Activated naive CD8-positive, alpha-beta T cell treated with anti-CD3 and anti-CD28 coated beads, Interleukin-2, amount 50 U/mL, for 16 hours (primary cell): ENCODE results near the gene EPC1.
A peak's percentile ranks its signal among the peaks of the same experiment; 100 is the strongest.
"Not testable (repeated sequence)": the region's sequence is repeated elsewhere in the genome, so short reads cannot be mapped to it uniquely, and the experiment has no call there.

Experiments
- DNase-seq: peaks from one replicate; pipeline ENCODE4 v3.0.0-alpha.2; 2020; ENCODE audit warnings: low read depth, low spot score

Gene EPC1

GRCh38 chr10:32346551-32347362, at the start of gene EPC1:
TSS of gene EPC1 (minus strand) at chr10:32347158. CDS start at chr10:32346915, 243 bp downstream.
- DNase-seq = peak; percentile 59

GRCh38 chr10:32393911-32394310, 47.0 kb upstream of the EPC1 start:
- DNase-seq = no peak

- DNase-seq = not testable (repeated sequence)
Measured at GRCh38 chr10:32392284-32392683, 45.3 kb upstream of the EPC1 start.

GRCh38 chr10:32390193-32390592, 43.2 kb upstream of the EPC1 start:
- DNase-seq = no peak

DNA sequence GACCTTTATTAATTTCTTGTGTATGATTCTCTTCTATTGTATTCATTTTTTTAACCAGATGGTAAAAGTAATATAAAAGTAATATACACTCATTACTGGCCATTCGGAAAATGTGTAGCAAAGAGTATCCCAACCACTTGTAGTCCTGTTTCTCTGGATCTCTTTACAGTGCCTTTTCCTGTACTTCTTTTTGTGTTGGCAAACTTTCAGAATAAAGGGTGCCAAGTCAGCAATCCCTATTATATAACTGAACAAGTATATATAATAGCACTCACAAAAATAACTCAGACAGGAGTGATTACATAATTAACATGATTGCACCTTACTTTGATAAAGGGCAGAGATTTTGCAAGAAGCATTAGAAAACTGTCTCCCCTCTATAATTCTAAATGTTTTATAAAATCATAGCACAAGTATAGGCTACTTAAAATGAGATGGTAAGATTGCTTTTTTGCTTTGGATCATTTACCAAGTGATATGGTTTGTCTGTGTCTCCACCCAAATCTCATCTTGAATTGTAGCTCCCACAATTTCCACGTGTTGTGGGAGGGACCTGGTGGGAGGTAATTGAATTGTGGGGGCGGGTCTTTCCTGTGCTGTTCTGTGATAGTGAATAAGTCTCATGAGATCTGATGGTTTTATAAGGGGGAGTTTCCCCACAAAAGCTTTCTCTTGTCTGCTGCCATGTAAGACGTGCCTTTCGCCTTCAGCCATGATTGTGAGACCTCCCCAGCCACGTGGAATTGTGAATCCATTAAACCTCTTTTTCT, 41.5 kb upstream of the EPC1 start:
- no peak for DNase-seq

DNA sequence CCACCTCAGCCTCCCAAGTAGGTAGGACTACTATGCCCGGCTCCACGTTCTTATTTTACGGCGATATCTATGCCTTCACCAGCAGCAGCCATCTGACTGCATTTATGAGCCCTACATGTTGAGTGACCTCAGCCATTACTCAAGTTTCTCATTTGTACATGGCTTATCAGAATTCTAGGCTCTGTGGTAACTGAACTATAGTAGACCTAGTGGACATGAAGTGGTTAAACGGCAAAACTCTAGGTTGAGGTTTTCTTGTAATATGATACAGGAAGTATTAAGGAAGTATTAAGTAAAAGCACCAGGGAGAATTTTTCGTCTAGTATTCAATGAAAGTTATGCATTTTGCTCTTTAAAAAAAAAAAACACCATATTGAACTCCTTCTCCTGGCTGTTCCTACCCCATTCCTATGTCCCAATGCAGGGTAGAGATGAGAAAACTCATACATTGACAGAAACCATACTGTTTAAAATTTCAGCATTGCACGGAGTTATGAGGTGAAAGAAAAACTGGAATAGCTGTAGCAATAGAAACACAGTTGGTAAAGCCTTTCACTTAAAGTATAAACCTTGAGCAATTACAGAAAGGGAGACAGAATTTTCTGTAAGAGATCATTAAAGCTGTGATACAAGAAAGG, 39.8 kb upstream of the EPC1 start:
- no peak for DNase-seq

DNA sequence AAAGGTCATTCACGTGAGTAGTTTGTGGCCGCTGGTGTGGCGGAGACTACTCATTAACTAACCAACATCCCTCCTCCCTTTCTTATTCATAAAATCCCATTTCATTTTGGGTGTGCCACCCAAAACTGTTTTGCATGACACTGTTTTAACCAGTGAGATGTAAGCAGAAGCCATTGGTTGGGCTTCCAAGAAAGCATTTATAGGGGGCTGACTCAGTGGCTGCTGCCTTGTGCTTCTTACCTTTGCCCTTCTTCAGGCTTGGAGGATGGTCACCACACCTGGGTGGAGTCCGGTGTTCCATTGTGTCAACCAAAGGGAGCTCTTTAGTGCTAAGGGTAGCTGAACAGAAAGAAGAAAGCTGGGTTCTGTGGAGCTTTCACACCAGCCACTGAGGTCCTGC, 37.2 kb upstream of the EPC1 start:
- DNase-seq = no peak

- no peak for DNase-seq
Measured at GRCh38 chr10:32381165-32381564, 34.2 kb upstream of the EPC1 start.

GRCh38 chr10:32379950-32380551, 33.1 kb upstream of the EPC1 start:
- no peak for DNase-seq

DNA sequence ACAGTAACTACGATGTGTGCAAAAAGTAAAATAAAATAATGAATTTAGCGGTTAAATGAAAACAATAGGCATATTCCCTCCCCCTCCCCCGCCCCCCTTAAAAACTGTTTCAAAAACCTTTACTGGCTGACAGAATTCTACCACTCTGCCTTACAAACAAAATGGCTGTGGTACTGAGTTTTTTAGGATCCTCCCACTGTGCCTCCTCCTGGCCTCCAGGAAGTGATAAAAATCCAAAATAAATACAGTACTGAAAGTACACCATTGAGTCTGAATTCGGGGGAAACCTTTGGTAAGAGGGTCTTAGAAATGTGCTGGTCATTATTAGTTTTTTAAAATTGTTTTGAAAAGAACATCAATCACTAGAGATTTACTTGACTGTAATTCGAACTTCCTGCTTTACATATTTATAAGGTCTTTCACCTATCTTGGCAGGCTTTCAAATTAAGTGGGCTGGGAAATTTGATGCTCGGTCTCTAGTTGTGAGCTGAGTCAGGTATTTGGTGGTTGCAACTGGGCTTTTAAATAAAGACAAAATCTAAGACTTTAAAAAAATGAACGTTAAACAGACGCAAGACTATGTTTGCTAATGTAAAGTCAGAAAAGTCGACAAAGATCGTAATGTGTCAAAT, 32.5 kb upstream of the EPC1 start:
- no peak for DNase-seq

- peak; percentile 82 for DNase-seq
Measured at GRCh38 chr10:32378363-32379317, 31.7 kb upstream of the EPC1 start.

DNA sequence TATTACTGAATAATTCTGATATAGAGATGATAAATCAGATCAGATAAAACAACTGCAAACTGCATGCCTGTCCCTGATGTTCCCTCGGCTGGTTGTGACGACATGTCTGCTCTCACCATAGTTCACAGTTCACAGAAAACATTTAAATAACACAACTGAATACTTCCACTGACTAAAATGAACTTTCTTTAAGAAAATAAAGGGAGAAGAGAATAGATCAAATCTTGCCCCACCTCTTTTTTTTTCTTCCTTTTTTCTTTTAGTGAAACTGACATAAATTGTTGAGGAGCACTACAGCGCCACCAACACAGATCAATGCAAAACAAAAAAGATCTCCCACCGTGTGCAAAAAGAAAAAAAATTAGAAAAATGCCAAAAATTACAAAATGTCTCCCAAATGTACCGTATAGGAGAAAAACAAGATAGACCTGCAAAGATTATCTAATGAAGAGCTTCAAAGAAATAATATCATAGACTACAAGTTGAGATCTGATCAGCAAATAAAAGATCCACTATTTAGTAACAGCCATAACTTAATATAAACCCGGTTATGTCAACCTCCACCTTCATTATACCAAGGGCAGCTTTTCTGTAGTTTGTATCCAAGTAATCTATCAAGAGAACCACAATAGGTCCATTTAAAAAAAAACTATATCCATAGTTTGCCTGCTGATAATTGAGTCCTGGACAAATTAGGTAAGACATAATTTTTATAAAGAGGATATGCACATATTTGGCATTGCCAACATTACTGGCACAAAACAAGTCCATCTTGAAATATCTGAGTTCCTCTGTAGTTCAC, 30.7 kb upstream of the EPC1 start:
- DNase-seq = no peak

- DNase-seq = no peak
Measured at GRCh38 chr10:32376771-32377170, 29.8 kb upstream of the EPC1 start.

DNA sequence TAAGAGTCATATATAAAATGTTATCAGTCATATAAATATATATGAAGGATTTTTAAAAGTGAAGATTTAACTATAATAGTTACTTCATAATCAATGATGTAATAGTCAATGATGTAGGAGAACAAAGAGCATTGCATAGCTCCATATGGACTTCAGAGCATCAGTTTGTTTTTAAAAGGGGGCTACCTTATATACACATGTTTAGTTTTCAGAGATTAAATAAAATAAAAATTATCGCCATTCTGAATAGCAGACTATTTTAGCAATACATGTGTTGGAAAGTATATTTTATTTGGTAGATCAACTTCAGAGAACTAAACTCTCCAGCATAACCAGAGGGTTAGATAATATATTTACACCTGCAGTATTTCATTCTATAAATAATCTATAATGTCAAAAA, 29.1 kb upstream of the EPC1 start:
- DNase-seq = no peak

DNA sequence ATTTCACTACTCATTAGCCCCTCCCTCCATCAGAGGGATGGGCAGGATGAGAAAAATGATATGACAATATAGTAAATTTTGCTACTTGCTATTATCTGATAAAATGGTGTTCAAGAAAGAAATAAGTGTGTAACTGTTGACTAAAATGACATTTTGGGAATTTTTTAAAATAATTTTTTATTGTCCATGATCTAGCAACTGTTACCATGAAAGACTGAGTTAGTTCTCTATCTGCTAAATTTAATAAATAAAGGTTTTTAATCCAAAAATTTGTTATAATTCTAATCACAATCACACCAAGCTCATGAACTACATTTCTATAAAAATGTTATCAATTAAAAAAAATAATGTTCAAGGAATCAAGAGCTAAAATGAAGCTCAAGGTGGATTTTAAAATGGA, 28.7 kb upstream of the EPC1 start:
- no peak for DNase-seq

DNA sequence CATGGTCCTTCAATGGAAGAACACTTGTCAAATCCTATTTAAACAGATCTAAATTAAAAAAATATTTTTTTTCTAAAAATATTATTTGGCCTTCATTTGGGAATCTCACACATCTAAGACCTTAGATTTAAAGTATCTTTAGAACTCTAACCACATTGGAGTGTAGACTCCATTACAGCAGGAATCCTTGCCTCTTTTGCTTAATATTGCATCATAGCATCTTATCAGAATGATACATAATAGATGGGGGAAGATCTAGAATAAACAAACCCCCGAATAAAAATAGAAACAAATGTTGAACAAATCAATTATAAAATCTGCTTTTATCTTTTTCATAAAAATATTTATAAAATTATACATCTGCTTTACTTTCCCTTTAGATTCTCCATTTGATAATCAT, 27.6 kb upstream of the EPC1 start:
- DNase-seq = no peak

DNA sequence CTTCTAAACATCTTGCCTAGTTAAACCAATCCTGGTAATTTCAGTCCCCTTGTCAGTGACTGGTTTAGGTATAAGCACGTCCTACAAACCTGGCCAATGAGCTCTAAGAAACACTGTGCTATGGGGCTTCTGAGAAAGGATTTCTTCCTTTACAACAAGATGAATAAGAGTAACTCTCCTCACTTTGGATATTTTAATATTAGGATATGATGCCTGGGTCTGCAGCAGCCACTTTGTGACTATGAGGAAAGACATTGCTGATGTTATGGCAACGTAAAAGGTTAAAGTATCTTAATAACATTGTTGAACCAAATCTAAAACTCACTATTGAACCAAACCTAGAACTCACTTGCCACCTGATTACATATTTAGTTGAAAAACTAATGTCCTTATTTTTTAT, 26.5 kb upstream of the EPC1 start:
- DNase-seq = no peak

GRCh38 chr10:32373031-32373430, 26.1 kb upstream of the EPC1 start:
- no peak for DNase-seq

GRCh38 chr10:32372000-32372875, 25.3 kb upstream of the EPC1 start:
- DNase-seq = no peak
